Measurements from ENCODE around the gene FAF1.
"Not testable (repeated sequence)": the region's sequence is repeated elsewhere in the genome, so short reads cannot be mapped to it uniquely, and the experiment has no call there.

FAF1 gene

GRCh38 chr1:50959303-50959912 lies 659 bp downstream of the FAF1 start:
- peak; percentile 47 for DNase-seq (ENCODE audit: low spot score)

- DNase-seq (ENCODE audit: low spot score): no peak
These were observed 5.0 kb downstream of the FAF1 start for GRCh38 chr1:50955116-50955515.

GRCh38 chr1:50952566-50952965 lies 7.5 kb downstream of the FAF1 start:
- DNase-seq (ENCODE audit: low spot score): not testable (repeated sequence)

- DNase-seq (ENCODE audit: low spot score): no peak
These were observed 9.7 kb downstream of the FAF1 start for GRCh38 chr1:50950396-50950795.

GRCh38 chr1:50949286-50949982 lies 10.6 kb downstream of the FAF1 start:
- no peak for DNase-seq (ENCODE audit: low spot score)

GRCh38 chr1:50942334-50942733 lies 17.7 kb downstream of the FAF1 start:
- no peak for DNase-seq (ENCODE audit: low spot score)

GRCh38 chr1:50940291-50940690 lies 19.8 kb downstream of the FAF1 start:
- no peak for DNase-seq (ENCODE audit: low spot score)

- DNase-seq (ENCODE audit: low spot score): no peak
These were observed 23.7 kb downstream of the FAF1 start for GRCh38 chr1:50936321-50936720.

- not testable (repeated sequence) for DNase-seq (ENCODE audit: low spot score)
These were observed 24.8 kb downstream of the FAF1 start for GRCh38 chr1:50935276-50935675.

GRCh38 chr1:50934838-50935237 lies 25.2 kb downstream of the FAF1 start:
- no peak for DNase-seq (ENCODE audit: low spot score)

- DNase-seq (ENCODE audit: low spot score): not testable (repeated sequence)
These were observed 26.3 kb downstream of the FAF1 start for GRCh38 chr1:50933770-50934169.

GRCh38 chr1:50932043-50932442 lies 28.0 kb downstream of the FAF1 start:
- not testable (repeated sequence) for DNase-seq (ENCODE audit: low spot score)

GRCh38 chr1:50930965-50931737 lies 28.9 kb downstream of the FAF1 start:
- no peak for DNase-seq (ENCODE audit: low spot score)

- DNase-seq (ENCODE audit: low spot score): no peak
These were observed 29.9 kb downstream of the FAF1 start for GRCh38 chr1:50930193-50930592.

- peak; percentile 55 for DNase-seq (ENCODE audit: low spot score)
These were observed 30.6 kb downstream of the FAF1 start for GRCh38 chr1:50929376-50929958.

- DNase-seq (ENCODE audit: low spot score): no peak
These were observed 36.5 kb downstream of the FAF1 start for GRCh38 chr1:50923564-50923963.

GRCh38 chr1:50921029-50921428 lies 39.0 kb downstream of the FAF1 start:
- DNase-seq (ENCODE audit: low spot score): no peak

GRCh38 chr1:50920409-50920808 lies 39.7 kb downstream of the FAF1 start:
- DNase-seq (ENCODE audit: low spot score): no peak

GRCh38 chr1:50917138-50918137 lies 42.6 kb downstream of the FAF1 start:
- no peak for DNase-seq (ENCODE audit: low spot score)

GRCh38 chr1:50915621-50916020 lies 44.4 kb downstream of the FAF1 start:
- no peak for DNase-seq (ENCODE audit: low spot score)

GRCh38 chr1:50913954-50914353 lies 46.1 kb downstream of the FAF1 start:
- no peak for DNase-seq (ENCODE audit: low spot score)

Data from hematopoietic multipotent progenitor cell treated with erythropoietin and hydrocortisone succinate and interleukin-3 and kit ligand, for 17 days (in vitro differentiated cells).